OCI-LY1 (cell line): Measurements from ENCODE around the gene SH2D1A.

Experiments
- H2AFZ ChIP-seq: fragments of 200-600 bp; sonication (generic), shearing (Covaris generic); 2 replicates; pipeline ENCODE4 v1.6.0; 2014; ENCODE audit warnings: antibody characterized with exemption, mild to moderate bottlenecking, low read length
- H3F3A ChIP-seq: fragments of 200-600 bp; sonication (generic), shearing (Covaris generic); 2 replicates; pipeline ENCODE4 v1.6.0; 2014; ENCODE audit warnings: mild to moderate bottlenecking, antibody characterized with exemption, low read length, moderate library complexity; ENCODE audit not compliant: insufficient read depth
- H3K27ac ChIP-seq: fragments of 200-600 bp; sonication (generic); 2 replicates; pipeline ENCODE4 v1.5.1; 2014; ENCODE audit warnings: low read length, mixed run types, mild to moderate bottlenecking, low read depth; ENCODE audit not compliant: poor library complexity, severe bottlenecking
- H3K27me3 ChIP-seq: fragments of 200-600 bp; sonication (generic); 2 replicates; pipeline ENCODE4 v1.6.0; 2014; ENCODE audit warnings: antibody characterized with exemption, mild to moderate bottlenecking, low read length, moderate library complexity; ENCODE audit not compliant: insufficient read depth
- H3K36me3 ChIP-seq: fragments of 200-600 bp; sonication (generic); 2 replicates; pipeline ENCODE4 v1.6.1; 2014; ENCODE audit warnings: mild to moderate bottlenecking, antibody characterized with exemption, low read length, moderate library complexity, mixed read lengths; ENCODE audit not compliant: insufficient read depth
- H3K4me1 ChIP-seq: fragments of 200-600 bp; sonication (generic); 2 replicates; pipeline ENCODE4 v1.5.1; 2014; ENCODE audit warnings: mild to moderate bottlenecking, low read length, moderate library complexity; ENCODE audit not compliant: insufficient read depth, severe bottlenecking
- H3K4me2 ChIP-seq: fragments of 200-600 bp; sonication (generic), shearing (Covaris generic); 2 replicates; pipeline ENCODE4 v1.6.1; 2014; ENCODE audit warnings: low read length
- H3K4me3 ChIP-seq: fragments of 200-600 bp; sonication (generic); 2 replicates; pipeline ENCODE4 v1.5.1; 2014; ENCODE audit warnings: low read length, low read depth, mild to moderate bottlenecking, mixed read lengths; ENCODE audit not compliant: poor library complexity, severe bottlenecking
- H3K79me2 ChIP-seq: fragments of 200-600 bp; shearing (Covaris generic); 2 replicates; pipeline ENCODE4 v1.6.1; 2016; ENCODE audit warnings: mixed run types, low read length, mixed read lengths; ENCODE audit not compliant: insufficient read depth
- H3K9ac ChIP-seq: fragments of 200-600 bp; sonication (generic), shearing (Covaris generic); 2 replicates; pipeline ENCODE4 v1.6.1; 2014; ENCODE audit warnings: mild to moderate bottlenecking, low read length, mixed read lengths
- H3K9me2 ChIP-seq: fragments of 200-600 bp; sonication (generic), shearing (Covaris generic); 2 replicates; pipeline ENCODE4 v1.6.1; 2014; ENCODE audit warnings: low read depth, mild to moderate bottlenecking, low read length, mixed read lengths
- H3K9me3 ChIP-seq: fragments of 200-600 bp; shearing (Covaris generic); 2 replicates; pipeline ENCODE4 v1.6.1; 2014; ENCODE audit warnings: low read length, mixed read lengths
- H4K20me1 ChIP-seq: fragments of 200-600 bp; sonication (generic), shearing (Covaris generic); 2 replicates; pipeline ENCODE4 v1.6.0; 2016; ENCODE audit warnings: mild to moderate bottlenecking, low read length; ENCODE audit not compliant: insufficient read depth
- EZH2 ChIP-seq: fragments of 200-600 bp; sonication (generic), shearing (Covaris generic); IDR thresholded peaks from 2 replicates; pipeline ENCODE4 v1.8.0; 2017; ENCODE audit warnings: borderline replicate concordance, mixed run types, mild to moderate bottlenecking, antibody characterized with exemption, low read length, moderate library complexity, mixed read lengths
- TF ChIP-seq, protein P1 (sequence below): fragments of 200-600 bp; sonication (generic), shearing (Covaris generic); IDR thresholded peaks from 2 replicates; pipeline ENCODE4 v1.5.1; 2017; ENCODE audit warnings: mild to moderate bottlenecking, antibody characterized with exemption, low read length, moderate library complexity, mixed read lengths

SH2D1A gene

DNA sequence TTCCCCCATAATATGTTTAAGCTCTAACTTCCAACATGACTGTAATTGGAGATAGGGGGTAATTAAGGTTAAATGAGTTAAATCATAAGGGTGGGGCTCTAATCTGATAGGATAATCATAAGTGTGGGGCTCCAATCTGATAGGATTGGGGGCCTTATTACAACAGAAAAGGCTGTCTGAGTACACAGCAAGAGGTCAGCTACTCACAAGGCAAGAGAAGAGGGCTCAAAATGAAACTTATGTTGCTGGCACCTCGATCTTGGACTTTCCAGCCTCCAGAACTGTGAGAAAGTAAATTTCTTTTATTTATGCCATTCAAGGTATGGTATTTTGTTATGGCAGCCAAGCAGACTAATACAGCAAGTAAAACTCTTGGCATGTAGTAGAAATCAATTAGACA, 16.4 kb downstream of the SH2D1A start:
- Histone ChIP-seq H3K9ac (no peak overlapping the region), H4K20me1 (no peaks in the 10 kb centered on the region), H3K4me3 (no peak overlapping the region), H3K27ac (no peak overlapping the region), H3K9me2 (no peaks in the 10 kb centered on the region), H2AFZ (no peak overlapping the region), H3K4me2 (no peak overlapping the region), H3K4me1 (no peaks in the 10 kb centered on the region), H3K36me3 (no peaks in the 10 kb centered on the region), H3K27me3 (no peaks in the 10 kb centered on the region), H3K79me2 (no peaks in the 10 kb centered on the region), H3K9me3 (no peaks in the 10 kb centered on the region), H3F3A (no peaks in the 10 kb centered on the region)
- no peak for TF ChIP-seq EZH2
- TF ChIP-seq, protein P1, sequence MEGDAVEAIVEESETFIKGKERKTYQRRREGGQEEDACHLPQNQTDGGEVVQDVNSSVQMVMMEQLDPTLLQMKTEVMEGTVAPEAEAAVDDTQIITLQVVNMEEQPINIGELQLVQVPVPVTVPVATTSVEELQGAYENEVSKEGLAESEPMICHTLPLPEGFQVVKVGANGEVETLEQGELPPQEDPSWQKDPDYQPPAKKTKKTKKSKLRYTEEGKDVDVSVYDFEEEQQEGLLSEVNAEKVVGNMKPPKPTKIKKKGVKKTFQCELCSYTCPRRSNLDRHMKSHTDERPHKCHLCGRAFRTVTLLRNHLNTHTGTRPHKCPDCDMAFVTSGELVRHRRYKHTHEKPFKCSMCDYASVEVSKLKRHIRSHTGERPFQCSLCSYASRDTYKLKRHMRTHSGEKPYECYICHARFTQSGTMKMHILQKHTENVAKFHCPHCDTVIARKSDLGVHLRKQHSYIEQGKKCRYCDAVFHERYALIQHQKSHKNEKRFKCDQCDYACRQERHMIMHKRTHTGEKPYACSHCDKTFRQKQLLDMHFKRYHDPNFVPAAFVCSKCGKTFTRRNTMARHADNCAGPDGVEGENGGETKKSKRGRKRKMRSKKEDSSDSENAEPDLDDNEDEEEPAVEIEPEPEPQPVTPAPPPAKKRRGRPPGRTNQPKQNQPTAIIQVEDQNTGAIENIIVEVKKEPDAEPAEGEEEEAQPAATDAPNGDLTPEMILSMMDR: no peak

DNA sequence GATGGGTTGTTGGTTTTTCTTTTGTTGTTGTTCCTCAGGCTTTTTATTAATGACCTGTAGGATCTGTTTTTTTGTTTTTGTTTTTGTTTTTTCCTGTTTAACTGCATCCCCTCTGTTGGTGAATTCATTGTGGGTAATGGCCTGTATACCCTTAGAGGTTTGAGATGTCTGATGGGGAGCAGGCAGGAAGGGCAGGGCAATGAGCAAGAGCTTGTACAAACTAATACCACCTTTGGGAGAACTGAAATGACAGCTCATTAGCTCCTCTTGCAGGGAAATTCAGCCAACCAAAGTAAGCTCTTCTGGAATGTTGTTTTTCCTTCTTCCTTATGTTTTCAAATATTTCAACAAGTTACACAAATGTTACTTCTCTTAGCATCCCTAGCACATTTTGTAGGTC, 23.4 kb downstream of the SH2D1A start:
- Histone ChIP-seq H3K4me2 (no peak overlapping the region), H3K9me3 (no peaks in the 10 kb centered on the region), H3K27ac (no peak overlapping the region)

DNA sequence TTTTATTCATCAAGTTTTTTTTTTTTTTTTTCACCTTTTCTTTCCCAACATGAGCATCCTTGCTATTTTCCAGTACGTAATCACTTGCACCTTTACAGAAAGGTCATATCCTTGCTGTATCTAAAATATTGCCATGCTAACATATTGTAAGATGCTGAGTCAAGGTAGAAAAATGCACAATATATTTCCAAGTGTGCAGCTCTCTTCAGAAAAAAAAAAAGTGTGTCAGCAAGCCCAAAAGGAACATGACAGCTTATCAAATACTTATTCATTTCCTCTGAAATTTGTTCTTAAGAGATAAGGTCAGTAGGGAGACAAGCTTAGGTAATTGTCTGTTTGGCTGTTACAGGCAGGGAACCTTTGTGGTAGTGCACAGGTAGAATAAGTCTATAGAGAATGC, 27.0 kb downstream of the SH2D1A start:
- no peak overlapping the region for H3K9ac ChIP-seq
- no peaks in the 10 kb centered on the region for H3F3A ChIP-seq
- H3K9me3 ChIP-seq: no peaks in the 10 kb centered on the region
- H3K4me1 ChIP-seq: no peaks in the 10 kb centered on the region
- H3K79me2 ChIP-seq: no peaks in the 10 kb centered on the region
- H3K9me2 ChIP-seq: no peaks in the 10 kb centered on the region
- no peaks in the 10 kb centered on the region for H3K36me3 ChIP-seq
- no peak overlapping the region for H3K27ac ChIP-seq
- no peaks in the 10 kb centered on the region for H4K20me1 ChIP-seq
- no peak overlapping the region for H3K4me2 ChIP-seq
- H3K4me3 ChIP-seq: no peak overlapping the region
- H2AFZ ChIP-seq: no peak overlapping the region
- H3K27me3 ChIP-seq: no peaks in the 10 kb centered on the region
- TF ChIP-seq, protein P1: no peak
- TF ChIP-seq EZH2: no peak

More for the DNA sequence above, 23.4 kb downstream of the SH2D1A start:
- H3K4me1 ChIP-seq: no peaks in the 10 kb centered on the region
- no peaks in the 10 kb centered on the region for H3K36me3 ChIP-seq
- H3K9me2 ChIP-seq: no peaks in the 10 kb centered on the region
- H3K9ac ChIP-seq: no peak overlapping the region
- no peak overlapping the region for H2AFZ ChIP-seq
- TF ChIP-seq EZH2: no peak
- TF ChIP-seq, protein P1: no peak
- H3K79me2 ChIP-seq: no peaks in the 10 kb centered on the region
- H4K20me1 ChIP-seq: no peaks in the 10 kb centered on the region
- no peaks in the 10 kb centered on the region for H3K27me3 ChIP-seq
- no peak overlapping the region for H3K4me3 ChIP-seq
- no peaks in the 10 kb centered on the region for H3F3A ChIP-seq
